CD14-positive monocyte (primary cell): Measurements from ENCODE around the gene TRIM33. TPM values are rescaled to one million over a fixed set of nuclear protein-coding genes. Genes with fewer than 3 reads are reported as not detected.

Experiments
- DNase-seq, 3 donors: peaks; one replicate each; pipeline ENCODE4 v3.0.0-alpha.2; 2011 to 2022
- H2AFZ ChIP-seq: 2 replicates; pipeline ENCODE4 v1.6.0; 2012; ENCODE audit warnings: mild to moderate bottlenecking, low read depth, low read length, inconsistent platforms; ENCODE audit not compliant: insufficient read depth, poor library complexity, severe bottlenecking
- H3K27ac ChIP-seq, 2 donors: 1 replicate in 1 of 2; 2 replicates in 1 of 2; pipeline ENCODE4 v1.5.1; 2012 to 2013; ENCODE audit warnings: low read length in 2 of 2, control low read depth in 1 of 2, inconsistent platforms in 1 of 2, low read depth in 1 of 2, mild to moderate bottlenecking in 1 of 2
- H3K27me3 ChIP-seq, 2 donors: one replicate each; pipeline versions ENCODE4 v1.6.0 to v1.6.1; 2011 to 2013; ENCODE audit warnings: low read length in 2 of 2; ENCODE audit not compliant: control insufficient read depth in 2 of 2, insufficient read depth in 2 of 2
- H3K36me3 ChIP-seq, 2 donors: replicated peaks in 1 of 2; 1 replicate in 1 of 2; 2 replicates in 1 of 2; pipeline versions ENCODE4 v1.5.1 to v1.6.1; 2012 to 2013; ENCODE audit warnings: low read length in 2 of 2, control low read depth in 1 of 2, inconsistent platforms in 1 of 2, mild to moderate bottlenecking in 1 of 2; ENCODE audit not compliant: insufficient read depth in 2 of 2, control insufficient read depth in 1 of 2
- H3K4me1 ChIP-seq, 2 donors: 1 replicate in 1 of 2; 2 replicates in 1 of 2; pipeline versions ENCODE4 v1.5.1 to v1.6.1; 2012 to 2013; ENCODE audit warnings: low read length in 2 of 2, control low read depth in 1 of 2, inconsistent platforms in 1 of 2, mild to moderate bottlenecking in 1 of 2, moderate library complexity in 1 of 2; ENCODE audit not compliant: insufficient read depth in 2 of 2, control insufficient read depth in 1 of 2
- H3K4me2 ChIP-seq: replicated peaks from 2 replicates; pipeline ENCODE3; 2012; ENCODE audit warnings: low read length, moderate library complexity, mild to moderate bottlenecking; ENCODE audit not compliant: poor library complexity, severe bottlenecking; ENCODE audit errors: extremely low read depth
- H3K4me3 ChIP-seq, 3 experiments: fragments of 200-600 bp in 1 of 3; sonication (generic) in 1 of 3; replicated peaks in 1 of 3; 1 replicate in 2 of 3; 2 replicates in 1 of 3; pipeline ENCODE4 v1.5.1; 2011 to 2013; ENCODE audit warnings: low read length in 3 of 3, mild to moderate bottlenecking in 3 of 3, control low read depth in 2 of 3, low read depth in 2 of 3, inconsistent platforms in 1 of 3, moderate library complexity in 1 of 3
- H3K79me2 ChIP-seq: 2 replicates; pipeline ENCODE4 v1.6.0; 2012; ENCODE audit warnings: mild to moderate bottlenecking, control low read depth, inconsistent platforms, low read length, moderate library complexity; ENCODE audit not compliant: insufficient read depth
- H3K9ac ChIP-seq: 2 replicates; pipeline ENCODE4 v1.6.0; 2017; ENCODE audit warnings: low read length, mild to moderate bottlenecking; ENCODE audit not compliant: insufficient read depth, poor library complexity, severe bottlenecking
- H3K9me3 ChIP-seq, 2 donors: replicated peaks in 1 of 2; 1 replicate in 1 of 2; 2 replicates in 1 of 2; pipeline versions ENCODE4 v1.5.1 to v1.6.1; 2012 to 2013; ENCODE audit warnings: low read length in 2 of 2, control low read depth in 1 of 2; ENCODE audit not compliant: control insufficient read depth in 1 of 2, insufficient read depth in 1 of 2
- H4K20me1 ChIP-seq: 2 replicates; pipeline ENCODE4 v1.6.0; 2012; ENCODE audit warnings: mild to moderate bottlenecking, low read length, control low read depth, moderate library complexity; ENCODE audit not compliant: insufficient read depth
- H3K27ac Mint-ChIP-seq, 7 donors: one replicate each; pipeline ENCODE4 v1.8.0; 2020; ENCODE audit warnings: mild to moderate bottlenecking in 7 of 7, mixed read lengths in 7 of 7, moderate library complexity in 6 of 7, inconsistent platforms in 2 of 7
- H3K27me3 Mint-ChIP-seq, 3 donors: one replicate each; pipeline ENCODE4 v1.8.0; 2021 to 2022; ENCODE audit warnings: low read depth in 3 of 3, mild to moderate bottlenecking in 3 of 3, mixed read lengths in 3 of 3, moderate library complexity in 3 of 3, inconsistent platforms in 1 of 3
- H3K36me3 Mint-ChIP-seq, 2 donors: one replicate each; pipeline ENCODE4 v1.8.0; 2020; ENCODE audit warnings: mixed read lengths in 2 of 2, inconsistent platforms in 1 of 2, mild to moderate bottlenecking in 1 of 2
- H3K4me1 Mint-ChIP-seq: one replicate; pipeline ENCODE4 v1.8.0; 2020; ENCODE audit warnings: mild to moderate bottlenecking, mixed read lengths
- H3K4me3 Mint-ChIP-seq, 2 donors: one replicate each; pipeline ENCODE4 v1.8.0; 2020; ENCODE audit warnings: mild to moderate bottlenecking in 2 of 2, mixed read lengths in 2 of 2, moderate library complexity in 1 of 2
- H3K9me3 Mint-ChIP-seq, 7 donors: one replicate each; pipeline ENCODE4 v1.8.0; 2020 to 2022; ENCODE audit warnings: mixed read lengths in 7 of 7, mild to moderate bottlenecking in 6 of 7, moderate library complexity in 6 of 7, inconsistent platforms in 2 of 7
- CTCF ChIP-seq: fragments of 200-600 bp; IDR thresholded peaks from one replicate; pipeline ENCODE4 v1.8.0; 2022; ENCODE audit warnings: antibody characterized with exemption, mild to moderate bottlenecking
- WGBS: methylation state at CpG from one replicate; pipeline ENCODE4 v1.1.5; 2013; ENCODE audit warnings: missing lambda C conversion rate; ENCODE audit not compliant: insufficient coverage; 5-methylcytosine and 5-hydroxymethylcytosine counted together
- intact Hi-C, 2 donors: fragments of 100-400 bp; cut with micrococcal nuclease; formaldehyde crosslinking; loops; one replicate each; pipeline versions ENCODE4 v1.15.0 to v1.15.1; 2023
- polyA plus RNA-seq, 3 donors: library from polyadenylated mRNA; depleted of rRNA in 1 of 3; unstranded in 2 of 3; stranded (reverse) in 1 of 3; fragments of 300-500 nt in 2 of 3; fragments of >200 nt in 1 of 3; fragmentation: Illumina TruSeq in 2 of 3; gene quantifications; 1 replicate in 2 of 3; 2 replicates in 1 of 3; pipeline ENCODE4 v1.2.3, GENCODE V29; 2012 to 2021

TRIM33 gene
- polyA plus RNA-seq, 3 donors = 11.8 to 16.5 (median 13.7) TPM

- Mint-ChIP-seq H3K9me3 (peaks cover 0 to 8% (median 0%) of the 10 kb centered on the region in 7 donors), H3K36me3 (no peaks in the 10 kb centered on the region), H3K27me3 (peaks cover 0 to 4% (median 2%) of the 10 kb centered on the region in 3 donors), H3K27ac (peak overlapping the region in 4 of 7 donors; percentile 3 to 73 (median 9)), H3K4me1 (peaks cover 41% of the 10 kb centered on the region), H3K4me3 (no peak overlapping the region)
- TF ChIP-seq CTCF = no peak
- Histone ChIP-seq H4K20me1 (no peaks in the 10 kb centered on the region), H2AFZ (peak overlapping the region; percentile 49), H3K9me3 (no peaks in the 10 kb centered on the region), H3K27me3 (no peaks in the 10 kb centered on the region), H3K36me3 (no peaks in the 10 kb centered on the region), H3K4me3 (no peak overlapping the region), H3K4me2 (no peak overlapping the region), H3K79me2 (no peaks in the 10 kb centered on the region), H3K4me1 (peaks cover 33 to 34% of the 10 kb centered on the region in 2 donors), H3K27ac (no peak overlapping the region), H3K9ac (no peak overlapping the region)
- WGBS = 0% methylated on average over 2 of the region's 4 CpGs
- peak in 1 of 3 donors; percentile 7 for DNase-seq
- intact Hi-C loops = no loop called here
These were observed 157.7 kb downstream of the TRIM33 start for GRCh38 chr1:114353262-114353661.

GRCh38 chr1:114352797-114353196, 158.2 kb downstream of the TRIM33 start:
- Mint-ChIP-seq H3K4me3 (no peak overlapping the region), H3K27ac (peak overlapping the region in 1 of 7 donors; percentile 58), H3K9me3 (peaks cover 0 to 4% (median 0%) of the 10 kb centered on the region in 7 donors), H3K36me3 (no peaks in the 10 kb centered on the region), H3K4me1 (peaks cover 41% of the 10 kb centered on the region), H3K27me3 (peaks cover 0 to 4% (median 2%) of the 10 kb centered on the region in 3 donors)
- H3K79me2 ChIP-seq = no peaks in the 10 kb centered on the region
- H4K20me1 ChIP-seq = no peaks in the 10 kb centered on the region
- H3K36me3 ChIP-seq = no peaks in the 10 kb centered on the region
- intact Hi-C loops = no loop called here
- no peaks in the 10 kb centered on the region for H3K9me3 ChIP-seq
- peak overlapping the region; percentile 49 for H2AFZ ChIP-seq
- no peaks in the 10 kb centered on the region for H3K27me3 ChIP-seq
- H3K4me3 ChIP-seq = no peak overlapping the region
- TF ChIP-seq CTCF = no peak
- peaks cover 33 to 34% of the 10 kb centered on the region in 2 donors for H3K4me1 ChIP-seq
- H3K27ac ChIP-seq = no peak overlapping the region
- DNase-seq = no peak
- no peak overlapping the region for H3K4me2 ChIP-seq
- H3K9ac ChIP-seq = no peak overlapping the region
- 84% methylated on average over 4 of the region's 6 CpGs for WGBS
